GM12865 (cell line): ENCODE measurements around the gene SDCCAG8.

Source experiments
- DNase-seq: peaks from one replicate; pipeline ENCODE4 v3.0.0; 2010; ENCODE audit warnings: low read depth
- H3K4me3 ChIP-seq: 2 replicates; pipeline ENCODE4 v1.5.1; 2011; ENCODE audit warnings: mild to moderate bottlenecking, low read depth, low read length, control low read depth
- TF ChIP-seq, protein P1 (sequence below): IDR thresholded peaks from 2 replicates; pipeline ENCODE4 v1.5.1; 2011; ENCODE audit warnings: low read length, control low read depth, low read depth, inconsistent platforms; ENCODE audit not compliant: insufficient read depth; ENCODE audit errors: missing control alignments

The SDCCAG8 gene

DNA sequence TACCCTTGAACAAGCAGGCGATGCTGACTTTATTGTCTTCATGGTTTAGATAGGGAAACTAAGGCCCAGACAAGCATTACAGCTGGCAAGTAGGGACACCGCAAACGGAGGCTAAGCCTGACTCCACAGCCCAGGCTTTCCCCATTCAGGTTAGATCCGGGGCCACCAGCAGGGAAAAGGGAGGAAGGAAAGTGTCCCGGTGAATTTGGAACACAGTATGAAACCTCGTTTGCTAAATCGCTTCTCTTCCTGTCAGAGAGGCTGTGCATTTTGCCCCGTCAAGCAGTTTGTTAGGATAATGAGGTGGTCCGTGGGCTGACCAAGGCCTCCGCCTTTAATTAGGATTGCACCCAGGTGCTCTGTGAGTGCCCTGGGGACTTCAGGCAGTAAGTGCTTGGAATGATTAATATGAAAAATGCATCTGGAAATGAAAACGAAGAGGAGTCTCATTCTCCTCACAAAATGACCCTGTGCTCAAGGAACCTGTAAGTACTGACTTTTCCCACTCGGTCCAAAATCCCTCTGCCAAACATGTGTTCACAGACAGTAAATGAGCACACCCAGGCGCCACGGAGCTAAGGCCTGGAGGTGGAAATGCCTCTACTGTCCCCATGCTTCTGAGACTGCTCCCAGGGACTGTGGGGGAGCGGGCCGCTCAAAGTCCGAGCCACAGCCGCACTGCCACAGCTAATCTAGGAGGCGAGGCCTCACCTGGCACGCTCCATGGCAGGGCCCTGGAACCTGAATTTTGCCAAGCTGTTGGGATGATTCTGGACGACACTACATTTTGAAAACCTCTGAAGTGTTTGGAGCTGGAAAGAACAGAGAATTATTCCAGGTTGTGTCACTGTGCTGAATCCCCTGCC lies 234.1 kb downstream of the SDCCAG8 start:
- TF ChIP-seq, protein P1, sequence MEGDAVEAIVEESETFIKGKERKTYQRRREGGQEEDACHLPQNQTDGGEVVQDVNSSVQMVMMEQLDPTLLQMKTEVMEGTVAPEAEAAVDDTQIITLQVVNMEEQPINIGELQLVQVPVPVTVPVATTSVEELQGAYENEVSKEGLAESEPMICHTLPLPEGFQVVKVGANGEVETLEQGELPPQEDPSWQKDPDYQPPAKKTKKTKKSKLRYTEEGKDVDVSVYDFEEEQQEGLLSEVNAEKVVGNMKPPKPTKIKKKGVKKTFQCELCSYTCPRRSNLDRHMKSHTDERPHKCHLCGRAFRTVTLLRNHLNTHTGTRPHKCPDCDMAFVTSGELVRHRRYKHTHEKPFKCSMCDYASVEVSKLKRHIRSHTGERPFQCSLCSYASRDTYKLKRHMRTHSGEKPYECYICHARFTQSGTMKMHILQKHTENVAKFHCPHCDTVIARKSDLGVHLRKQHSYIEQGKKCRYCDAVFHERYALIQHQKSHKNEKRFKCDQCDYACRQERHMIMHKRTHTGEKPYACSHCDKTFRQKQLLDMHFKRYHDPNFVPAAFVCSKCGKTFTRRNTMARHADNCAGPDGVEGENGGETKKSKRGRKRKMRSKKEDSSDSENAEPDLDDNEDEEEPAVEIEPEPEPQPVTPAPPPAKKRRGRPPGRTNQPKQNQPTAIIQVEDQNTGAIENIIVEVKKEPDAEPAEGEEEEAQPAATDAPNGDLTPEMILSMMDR = no peak
- DNase-seq = no peak
- H3K4me3 ChIP-seq = no peak overlapping the region

DNA sequence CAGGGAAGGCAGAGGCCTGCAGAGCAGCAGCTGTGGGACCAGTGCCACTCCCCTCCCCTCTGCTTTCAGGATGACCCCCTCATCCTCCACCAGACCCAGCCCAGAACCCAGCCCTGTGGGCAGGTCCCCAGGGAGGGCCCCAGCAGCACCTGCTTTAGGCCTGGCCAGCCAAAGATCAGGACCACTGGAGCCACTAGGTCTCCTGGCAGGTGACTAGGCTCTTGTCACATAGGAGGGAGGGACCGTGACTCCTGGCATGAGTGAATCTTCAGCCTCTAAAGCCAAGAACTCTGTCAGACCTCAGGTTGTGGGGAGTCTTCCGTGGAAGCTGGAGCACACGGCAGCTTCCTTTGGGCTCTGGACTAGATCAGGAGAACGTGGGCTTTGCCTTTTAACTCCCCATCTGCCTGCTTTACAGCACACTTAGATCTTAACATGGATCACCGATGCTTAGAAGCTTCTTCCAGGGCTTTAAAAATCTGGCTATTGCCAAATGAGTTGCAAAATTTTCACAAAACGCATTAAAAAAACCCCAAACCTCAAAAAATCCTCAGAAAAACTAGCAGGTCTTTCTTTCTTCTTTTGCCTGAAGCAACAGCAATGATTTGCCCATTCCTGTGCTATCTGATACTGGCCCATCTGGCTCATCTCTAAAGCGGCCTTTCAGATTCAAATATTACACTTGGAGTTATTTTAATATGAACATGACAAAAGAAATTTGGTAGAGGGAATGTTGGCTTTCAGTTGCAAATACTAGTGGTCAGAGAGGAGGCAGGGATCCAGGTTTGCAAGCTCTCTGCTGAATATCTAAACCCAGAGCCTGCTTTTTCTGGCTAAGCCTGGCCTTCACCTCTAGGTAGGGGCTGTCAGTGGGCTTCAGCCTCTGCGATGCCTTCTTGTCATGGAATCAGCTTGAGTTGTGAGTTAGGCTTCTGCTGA lies 235.2 kb downstream of the SDCCAG8 start:
- DNase-seq = no peak
- TF ChIP-seq, protein P1 = no peak
- no peak overlapping the region for H3K4me3 ChIP-seq

DNA sequence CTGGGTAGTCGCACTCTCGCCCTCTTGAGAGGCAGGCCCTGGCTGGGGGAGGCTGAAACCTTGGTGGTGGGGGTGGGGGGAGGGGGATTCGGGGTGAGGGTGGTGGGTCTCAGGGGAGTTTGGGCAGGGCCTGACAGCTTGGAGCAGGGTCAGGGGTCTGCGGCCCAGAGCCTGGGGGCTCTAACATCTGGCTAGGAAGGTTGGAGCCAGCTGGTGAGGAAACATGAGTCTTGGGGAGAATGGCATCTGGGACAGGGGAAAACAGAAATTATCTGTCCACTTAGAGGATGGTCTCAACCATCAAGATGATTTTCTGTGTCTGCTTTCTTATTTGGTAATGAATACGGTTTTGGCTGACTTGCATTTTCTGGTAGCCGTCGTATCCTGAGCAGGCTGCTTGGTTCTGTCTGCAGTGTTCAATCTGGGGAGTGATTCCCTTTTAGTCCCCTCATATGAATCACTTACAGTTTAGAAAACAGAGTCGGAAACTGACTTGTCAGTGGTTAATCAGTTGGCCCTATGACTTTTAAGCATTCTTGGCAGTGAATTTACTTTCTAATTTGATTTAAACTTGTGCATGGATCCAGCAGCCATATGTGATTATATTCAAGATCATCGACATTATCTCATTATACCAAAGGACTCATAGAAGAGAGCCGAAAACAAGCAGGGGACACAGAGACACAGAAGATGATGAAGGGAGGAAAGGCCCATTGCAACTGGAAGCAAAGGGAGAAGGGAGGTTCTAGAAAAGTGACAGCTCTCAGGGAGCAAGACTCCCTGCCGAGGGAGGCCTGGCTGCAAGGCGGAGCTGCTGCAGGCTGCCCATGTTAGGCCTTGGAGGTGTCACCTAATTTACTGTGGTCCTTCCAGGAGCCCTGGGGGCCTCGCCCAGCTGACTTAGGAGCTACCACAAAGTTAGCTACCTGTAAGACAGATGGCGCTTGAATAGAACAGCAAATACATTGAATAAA lies 237.6 kb downstream of the SDCCAG8 start:
- no peak overlapping the region for H3K4me3 ChIP-seq
- TF ChIP-seq, protein P1 = no peak
- no peak for DNase-seq

DNA sequence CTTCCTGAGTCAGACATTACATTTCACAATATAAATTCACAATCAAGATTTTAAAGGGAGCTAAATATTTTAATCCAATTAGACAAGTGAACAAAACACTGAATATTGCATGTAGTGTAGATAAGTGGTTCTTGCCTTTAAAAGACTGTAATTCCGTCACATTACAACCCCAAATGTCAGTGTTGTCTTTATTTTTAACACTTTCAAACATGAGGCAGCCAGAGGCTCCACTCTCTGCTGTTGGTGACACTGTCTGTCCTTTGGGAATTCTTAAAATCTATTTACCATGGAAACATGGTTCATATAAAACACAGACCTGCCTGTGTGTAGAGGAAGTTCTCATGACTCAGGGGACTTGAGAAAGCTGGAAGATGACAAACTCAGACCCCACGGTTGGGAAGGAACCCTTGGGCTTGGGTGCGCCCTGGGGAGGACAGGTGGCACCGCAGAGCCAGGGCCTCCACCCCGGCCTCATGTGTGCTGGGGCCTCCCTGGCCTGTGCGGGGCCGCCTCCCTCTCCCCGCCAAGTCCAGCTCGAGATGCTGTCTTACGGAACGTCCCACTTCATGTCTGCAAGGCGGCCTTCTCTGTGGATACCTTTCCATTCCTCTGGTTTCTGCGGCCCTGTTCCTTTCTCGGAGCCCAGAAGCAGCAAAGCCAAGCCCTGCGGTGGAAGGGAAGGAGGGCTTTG lies 239.0 kb downstream of the SDCCAG8 start:
- no peak for DNase-seq
- TF ChIP-seq, protein P1 = no peak
- H3K4me3 ChIP-seq = no peak overlapping the region

DNA sequence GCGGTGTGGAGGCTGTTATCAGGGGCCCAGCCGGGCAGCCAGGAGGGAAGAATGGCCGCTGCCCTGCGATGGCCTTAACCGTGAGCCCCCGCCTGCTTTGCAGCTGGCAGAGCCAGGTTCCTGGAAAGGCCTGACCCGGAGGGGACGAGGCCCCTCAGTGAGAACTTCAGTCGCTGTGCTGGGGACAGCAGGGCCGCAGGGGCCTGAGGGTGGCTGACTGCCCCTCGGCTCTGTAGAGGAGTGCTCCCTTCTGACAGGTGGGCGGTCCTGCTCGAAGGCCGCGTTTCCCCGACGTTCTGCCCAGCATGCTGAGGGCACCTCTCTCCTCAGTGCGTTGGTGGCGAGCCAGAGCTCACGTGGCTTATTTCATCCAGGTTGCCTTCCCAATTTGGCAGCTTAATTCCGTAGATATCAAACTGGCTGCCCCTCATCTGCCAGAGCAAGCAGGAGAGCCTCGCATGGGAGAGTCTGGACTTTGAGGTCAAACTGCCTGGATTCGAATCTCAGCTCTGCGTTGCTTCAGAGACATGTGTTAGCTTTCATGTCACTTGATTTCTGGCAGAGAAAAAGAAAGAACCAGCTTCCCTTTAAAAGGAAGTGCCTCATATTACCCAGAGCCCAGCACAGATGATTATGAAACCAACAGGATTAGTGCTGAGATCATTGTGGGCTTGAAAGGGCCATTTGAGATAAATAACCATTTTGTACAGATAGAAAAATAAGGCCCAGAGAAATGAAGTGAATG lies 239.8 kb downstream of the SDCCAG8 start:
- DNase-seq = no peak
- no peak overlapping the region for H3K4me3 ChIP-seq
- TF ChIP-seq, protein P1 = no peak
